Mammary epithelial cell (primary cell): ENCODE data around the gene KAT8.

Experiments
- EZH2 ChIP-seq: IDR thresholded peaks from 2 replicates; pipeline ENCODE4 v1.6.1; 2012; ENCODE audit warnings: low read length, inconsistent platforms, borderline replicate concordance
- TF ChIP-seq, protein P1 (sequence below), 2 donors: IDR thresholded peaks in 1 of 2; conservative IDR thresholded peaks in 1 of 2; 2 replicates each; pipeline ENCODE4 v1.5.1; 2011 to 2012; ENCODE audit warnings: inconsistent platforms in 2 of 2, low read length in 2 of 2, mild to moderate bottlenecking in 2 of 2, control low read depth in 1 of 2, low read depth in 1 of 2; ENCODE audit not compliant: insufficient read depth in 1 of 2; ENCODE audit errors: extremely low read depth in 1 of 2

DNA sequence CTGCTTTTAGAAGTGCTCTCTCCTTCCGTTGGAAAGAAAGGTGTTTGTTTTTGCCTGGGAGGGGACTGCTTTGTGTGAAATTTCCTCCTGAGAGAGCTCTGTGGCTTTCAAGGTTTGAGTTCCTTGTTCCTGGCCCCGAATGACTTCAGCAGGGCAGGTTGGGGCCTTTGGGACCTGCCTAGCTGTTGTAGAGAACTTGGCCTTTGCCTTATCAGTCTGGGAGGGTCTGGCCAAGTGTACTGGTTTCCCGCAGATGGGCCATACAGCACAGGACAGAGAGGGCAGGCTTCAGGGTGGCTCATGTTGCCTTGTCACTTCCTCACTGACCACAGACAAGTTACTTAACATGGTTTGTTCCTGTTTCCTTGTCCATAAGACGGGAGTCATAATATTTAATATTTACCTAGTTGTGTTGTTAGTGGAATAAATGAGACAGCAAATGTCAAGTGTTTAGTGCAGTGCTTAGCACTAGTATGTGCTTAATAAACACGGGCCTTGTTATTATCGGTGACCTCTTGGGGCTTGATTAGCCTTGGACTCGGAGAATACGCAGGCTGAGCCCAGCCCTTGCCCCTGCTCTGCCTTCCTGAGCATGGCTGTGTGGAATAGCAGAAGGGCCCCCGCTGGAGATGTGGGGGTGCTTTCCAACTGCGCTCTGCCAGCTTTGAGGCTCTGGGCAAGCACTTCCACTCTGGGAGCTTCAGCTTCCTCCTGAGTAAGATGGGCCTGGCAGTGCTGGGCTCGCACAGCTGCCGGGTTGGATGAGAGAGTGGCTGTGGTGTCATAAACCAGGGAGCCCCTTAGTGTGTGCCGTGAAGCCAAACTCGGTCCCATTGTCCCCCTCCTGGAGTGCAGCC is 11.5 kb downstream of the KAT8 start:
- no peak for TF ChIP-seq EZH2
- TF ChIP-seq, protein P1, sequence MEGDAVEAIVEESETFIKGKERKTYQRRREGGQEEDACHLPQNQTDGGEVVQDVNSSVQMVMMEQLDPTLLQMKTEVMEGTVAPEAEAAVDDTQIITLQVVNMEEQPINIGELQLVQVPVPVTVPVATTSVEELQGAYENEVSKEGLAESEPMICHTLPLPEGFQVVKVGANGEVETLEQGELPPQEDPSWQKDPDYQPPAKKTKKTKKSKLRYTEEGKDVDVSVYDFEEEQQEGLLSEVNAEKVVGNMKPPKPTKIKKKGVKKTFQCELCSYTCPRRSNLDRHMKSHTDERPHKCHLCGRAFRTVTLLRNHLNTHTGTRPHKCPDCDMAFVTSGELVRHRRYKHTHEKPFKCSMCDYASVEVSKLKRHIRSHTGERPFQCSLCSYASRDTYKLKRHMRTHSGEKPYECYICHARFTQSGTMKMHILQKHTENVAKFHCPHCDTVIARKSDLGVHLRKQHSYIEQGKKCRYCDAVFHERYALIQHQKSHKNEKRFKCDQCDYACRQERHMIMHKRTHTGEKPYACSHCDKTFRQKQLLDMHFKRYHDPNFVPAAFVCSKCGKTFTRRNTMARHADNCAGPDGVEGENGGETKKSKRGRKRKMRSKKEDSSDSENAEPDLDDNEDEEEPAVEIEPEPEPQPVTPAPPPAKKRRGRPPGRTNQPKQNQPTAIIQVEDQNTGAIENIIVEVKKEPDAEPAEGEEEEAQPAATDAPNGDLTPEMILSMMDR (conservative IDR thresholded peaks at IDR 0.05 in 1 of 2, IDR thresholded peaks at IDR 0.05 in 1 of 2; ENCODE audit: extremely low read depth in 1 of 2, insufficient read depth in 1 of 2, low read depth in 1 of 2, low read length in 2 of 2) = no peak
